Neural crest cell (in vitro differentiated cells): ENCODE results near the gene ACTN3. TPM values are rescaled to one million over a fixed set of nuclear protein-coding genes. Genes with fewer than 3 reads are reported as not detected.

Source experiments
- DNase-seq: peaks from one replicate; pipeline ENCODE4 v3.0.0; 2021; ENCODE audit warnings: low read depth, mixed read lengths, low spot score
- H3K27ac Mint-ChIP-seq: one replicate; pipeline ENCODE4 v1.8.0; 2021; ENCODE audit warnings: mild to moderate bottlenecking, mixed read lengths; ENCODE audit not compliant: unreplicated experiment
- H3K27me3 Mint-ChIP-seq: 2 replicates; pipeline ENCODE4 v1.8.0; 2021; ENCODE audit warnings: low read depth, mild to moderate bottlenecking, mixed read lengths
- H3K36me3 Mint-ChIP-seq: 2 replicates; pipeline ENCODE4 v1.8.0; 2021; ENCODE audit warnings: low read depth, mild to moderate bottlenecking, mixed read lengths
- H3K4me1 Mint-ChIP-seq: 2 replicates; pipeline ENCODE4 v1.8.0; 2021; ENCODE audit warnings: mixed read lengths
- H3K4me3 Mint-ChIP-seq: one replicate; pipeline ENCODE4 v1.8.0; 2021; ENCODE audit warnings: mild to moderate bottlenecking, mixed read lengths
- H3K9me3 Mint-ChIP-seq: 2 replicates; pipeline ENCODE4 v1.8.0; 2021; ENCODE audit warnings: mixed read lengths
- CTCF ChIP-seq: fragments of 200-600 bp; sonication (generic); conservative IDR thresholded peaks from 2 replicates; pipeline ENCODE4 v1.5.0; 2021; ENCODE audit warnings: antibody characterized with exemption, mild to moderate bottlenecking
- total RNA-seq: library from RNA; stranded (reverse); gene quantifications from 2 replicates; pipeline ENCODE4 v1.2.1, GENCODE V29; 2021

Gene ACTN3
- total RNA-seq, 1 donor from 2014 or later = 0.35 TPM

GRCh38 chr11:66545701-66546367 is 869 bp upstream of the ACTN3 start, which contains the start of gene ZDHHC24:
ZDHHC24 (minus strand) TSS chr11:66546048; CDS start chr11:66546003, 45 bp downstream.
- Mint-ChIP-seq H3K27ac (no peak within 1 kb of the TSS), H3K27me3 (peaks cover 23% of the 10 kb centered on the region), H3K4me3 (peak within 1 kb of the TSS; percentile 89), H3K9me3 (no peaks in the 10 kb centered on the region), H3K4me1 (peaks cover 25% of the 10 kb centered on the region), H3K36me3 (no peaks in the 10 kb centered on the region)
- peak; percentile 91 for DNase-seq
- TF ChIP-seq CTCF = no peak

GRCh38 chr11:66546966-66547661 is 411 bp downstream of the ACTN3 start:
- Mint-ChIP-seq H3K27me3 (peaks cover 20% of the 10 kb centered on the region), H3K27ac (no peak overlapping the region), H3K36me3 (no peaks in the 10 kb centered on the region), H3K9me3 (no peaks in the 10 kb centered on the region), H3K4me3 (peak overlapping the region; percentile 87), H3K4me1 (peaks cover 25% of the 10 kb centered on the region)
- no peak for DNase-seq
- no peak for TF ChIP-seq CTCF

- TF ChIP-seq CTCF = no peak
- Mint-ChIP-seq H3K27ac (no peak overlapping the region), H3K4me3 (peak overlapping the region; percentile 9), H3K36me3 (no peaks in the 10 kb centered on the region), H3K27me3 (peaks cover 20% of the 10 kb centered on the region), H3K4me1 (peaks cover 25% of the 10 kb centered on the region), H3K9me3 (no peaks in the 10 kb centered on the region)
- DNase-seq = no peak
Measured at GRCh38 chr11:66547662-66548009, 933 bp downstream of the ACTN3 start.

GRCh38 chr11:66548041-66548440 is 1.3 kb downstream of the ACTN3 start:
- Mint-ChIP-seq H3K27ac (no peak overlapping the region), H3K36me3 (no peaks in the 10 kb centered on the region), H3K27me3 (peaks cover 20% of the 10 kb centered on the region), H3K4me3 (peak overlapping the region; percentile 56), H3K4me1 (peaks cover 25% of the 10 kb centered on the region), H3K9me3 (no peaks in the 10 kb centered on the region)
- no peak for DNase-seq
- no peak for TF ChIP-seq CTCF

GRCh38 chr11:66548774-66549630 is 2.3 kb downstream of the ACTN3 start:
- Mint-ChIP-seq H3K27me3 (peaks cover 20% of the 10 kb centered on the region), H3K4me3 (peak overlapping the region; percentile 56), H3K9me3 (no peaks in the 10 kb centered on the region), H3K27ac (peak overlapping the region; percentile 6), H3K36me3 (no peaks in the 10 kb centered on the region), H3K4me1 (peaks cover 20% of the 10 kb centered on the region)
- no peak for TF ChIP-seq CTCF
- no peak for DNase-seq
